ENCODE results near the gene COL4A5. TPM values are rescaled to one million over a fixed set of nuclear protein-coding genes. Genes with fewer than 3 reads are reported as not detected.

COL4A5 gene
- total and polyA plus RNA-seq, 2 donors (not counting 3 experiments of a cell fraction or from before 2014, with no cell fraction given), result 15.4 to 28.8 TPM

- CTCF ChIA-PET, result no interaction called here
- BruUV-seq (replicated peaks), result no TSS peak
- Histone ChIP-seq H3K4me2 (ENCODE audit: insufficient read depth, low read length) (no peak overlapping the region), H3K4me1 (ENCODE audit: control insufficient read depth, extremely low read depth, insufficient read depth, low read length) (no peaks in the 10 kb centered on the region), H3K27me3 (ENCODE audit: control insufficient read depth in 2 of 2, insufficient read depth in 2 of 2, low read length in 2 of 2) (no peaks in the 10 kb centered on the region), H4K20me1 (replicated peaks; ENCODE audit: control insufficient read depth, extremely low read depth, insufficient read depth, low read length) (no peaks in the 10 kb centered on the region), H3K9me3 (replicated peaks; ENCODE audit: control insufficient read depth, insufficient read depth, low read length) (no peaks in the 10 kb centered on the region), H3K27ac (ENCODE audit: insufficient read depth, low read depth, low read length) (no peak overlapping the region), H3K9ac (replicated peaks; ENCODE audit: extremely low read depth, insufficient read depth, low read length) (no peak overlapping the region), H3K36me3 (ENCODE audit: control insufficient read depth in 2 of 2, extremely low read depth in 1 of 2, insufficient read depth in 2 of 2, low read length in 2 of 2) (no peaks in the 10 kb centered on the region), H3K9me1 (replicated peaks; ENCODE audit: control insufficient read depth, extremely low read depth, insufficient read depth, low read length) (no peaks in the 10 kb centered on the region), H3K4me3 (replicated peaks in 1 of 3; ENCODE audit: insufficient read depth in 1 of 3, low read depth in 1 of 3, low read length in 3 of 3) (no peak overlapping the region), H2AFZ (ENCODE audit: low read depth, low read length) (no peak overlapping the region), H3K79me2 (ENCODE audit: control insufficient read depth, insufficient read depth, low read length) (no peaks in the 10 kb centered on the region)
- intact Hi-C loops (cut with micrococcal nuclease) (no loop called here), dilution Hi-C loops (cut with MboI; ENCODE audit: extremely low pct_ligation_motif_present, low sequenced_read_pairs) (no loop called here)
- DNase-seq (ENCODE audit: low read depth, low spot score), result no peak
- TF ChIP-seq EZH2 (IDR thresholded peaks at IDR 0.05; ENCODE audit: borderline replicate concordance, low read depth, low read length, severe bottlenecking) (no peak), POLR2A (IDR thresholded peaks at IDR 0.05; ENCODE audit: low read depth, low read length) (no peak)
- POLR2A ChIA-PET, result no interaction called here
- FAIRE-seq, result no peak
Observed at GRCh38 chrX:108642273-108642628, 202.6 kb downstream of the COL4A5 start.

- CTCF ChIA-PET, result no interaction called here
- DNase-seq (ENCODE audit: low read depth, low spot score), result no peak
Observed at GRCh38 chrX:108664701-108665100, 225.1 kb downstream of the COL4A5 start.

More at GRCh38 chrX:108664701-108665100, 225.1 kb downstream of the COL4A5 start:
- H3K4me1 ChIP-seq (ENCODE audit: control insufficient read depth, extremely low read depth, insufficient read depth, low read length), result no peaks in the 10 kb centered on the region
- TF ChIP-seq POLR2A (IDR thresholded peaks at IDR 0.05; ENCODE audit: low read depth, low read length) (no peak), MYC (IDR thresholded peaks at IDR 0.05; ENCODE audit: low read depth, low read length) (no peak)
- no TSS peak for BruUV-seq (replicated peaks)
- H2AFZ ChIP-seq (ENCODE audit: low read depth, low read length), result no peak overlapping the region
- no peak overlapping the region for H3K4me2 ChIP-seq (ENCODE audit: insufficient read depth, low read length)
- no peaks in the 10 kb centered on the region for H3K9me3 ChIP-seq (replicated peaks; ENCODE audit: control insufficient read depth, insufficient read depth, low read length)
- intact Hi-C loops (cut with micrococcal nuclease) (no loop called here), dilution Hi-C loops (cut with MboI; ENCODE audit: extremely low pct_ligation_motif_present, low sequenced_read_pairs) (no loop called here)
- no peak for FAIRE-seq
- H3K27ac ChIP-seq (ENCODE audit: insufficient read depth, low read depth, low read length), result no peak overlapping the region
- H3K4me3 ChIP-seq (replicated peaks in 1 of 3; ENCODE audit: insufficient read depth in 1 of 3, low read depth in 1 of 3, low read length in 3 of 3), result no peak overlapping the region
- POLR2A ChIA-PET, result no interaction called here
- no peaks in the 10 kb centered on the region for H3K79me2 ChIP-seq (ENCODE audit: control insufficient read depth, insufficient read depth, low read length)
- H4K20me1 ChIP-seq (replicated peaks; ENCODE audit: control insufficient read depth, extremely low read depth, insufficient read depth, low read length), result no peaks in the 10 kb centered on the region
- no peak overlapping the region for H3K9ac ChIP-seq (replicated peaks; ENCODE audit: extremely low read depth, insufficient read depth, low read length)
- no peaks in the 10 kb centered on the region for H3K36me3 ChIP-seq (ENCODE audit: control insufficient read depth in 2 of 2, extremely low read depth in 1 of 2, insufficient read depth in 2 of 2, low read length in 2 of 2)
- no peaks in the 10 kb centered on the region for H3K9me1 ChIP-seq (replicated peaks; ENCODE audit: control insufficient read depth, extremely low read depth, insufficient read depth, low read length)
- H3K27me3 ChIP-seq (ENCODE audit: control insufficient read depth in 2 of 2, insufficient read depth in 2 of 2, low read length in 2 of 2), result no peaks in the 10 kb centered on the region
